NCI-H2107 treated with DMSO at 0.1 percent for 48 hours (cell line): Measurements from ENCODE around the gene FES.
"Not testable (repeated sequence)": the region's sequence is repeated elsewhere in the genome, so short reads cannot be mapped to it uniquely, and the experiment has no call there.

Experiments
- DNase-seq: peaks from one replicate; lab custom pipeline; 2025; ENCODE audit not compliant: unreplicated experiment; lab: John Stamatoyannopoulos, UW

The FES gene

GRCh38 chr15:90928106-90928505, 43.8 kb downstream of the FES start:
- DNase-seq = not testable (repeated sequence)

- no peak for DNase-seq
Measured at GRCh38 chr15:90929246-90930019, 45.1 kb downstream of the FES start.

DNA sequence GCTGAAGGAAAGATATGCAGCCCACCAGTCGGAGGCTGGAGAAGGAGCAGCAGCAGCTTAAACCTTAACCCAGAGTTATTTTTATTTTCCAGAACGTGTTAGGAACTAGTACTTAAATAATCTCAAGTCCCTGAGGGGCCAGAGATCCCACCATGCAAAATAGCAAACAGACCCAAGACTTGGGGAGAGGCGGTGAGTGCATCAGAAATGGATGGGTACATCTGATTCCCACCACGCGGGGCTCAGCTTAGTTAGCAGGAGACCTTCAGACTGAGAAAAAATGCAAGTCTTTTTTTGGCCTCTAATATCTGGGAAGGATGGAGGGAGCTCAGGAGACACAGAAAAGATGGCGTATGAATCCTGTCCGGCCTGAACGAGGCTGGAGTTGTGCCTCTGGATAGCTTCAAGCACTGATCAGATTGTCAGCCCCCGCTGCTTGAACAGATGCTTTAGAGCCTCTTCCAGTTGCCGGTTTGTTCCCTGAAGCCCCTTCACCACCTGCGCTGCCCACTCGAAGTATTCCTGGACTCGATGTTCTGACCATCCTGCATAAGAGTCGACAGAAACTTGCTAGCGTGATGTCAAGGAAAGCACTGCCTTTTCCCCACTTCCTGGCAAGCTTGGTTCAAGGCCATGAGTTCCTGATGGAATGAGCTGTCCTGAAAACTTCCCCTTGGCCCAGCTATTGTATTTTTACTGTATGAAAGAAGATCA, 46.7 kb downstream of the FES start:
- DNase-seq = no peak

- no peak for DNase-seq
Measured at GRCh38 chr15:90931575-90931827, 47.2 kb downstream of the FES start.

GRCh38 chr15:90931828-90932659, 47.7 kb downstream of the FES start, which contains the start of gene HDDC3:
HDDC3 (minus strand) TSS chr15:90932549; CDS start chr15:90932540, 9 bp downstream.
- peak; percentile 69 for DNase-seq

GRCh38 chr15:90932660-90932991, 48.3 kb downstream of the FES start:
- DNase-seq = no peak

GRCh38 chr15:90933301-90933700, 49.0 kb downstream of the FES start:
- no peak for DNase-seq

GRCh38 chr15:90934256-90934948, 50.1 kb downstream of the FES start:
- DNase-seq = peak; percentile 71

- DNase-seq = peak; percentile 56
Measured at GRCh38 chr15:90934949-90935751, 50.8 kb downstream of the FES start, which contains the start of gene UNC45A. UNC45A (plus strand) TSS chr15:90935285; CDS start chr15:90935325, 40 bp downstream.

DNA sequence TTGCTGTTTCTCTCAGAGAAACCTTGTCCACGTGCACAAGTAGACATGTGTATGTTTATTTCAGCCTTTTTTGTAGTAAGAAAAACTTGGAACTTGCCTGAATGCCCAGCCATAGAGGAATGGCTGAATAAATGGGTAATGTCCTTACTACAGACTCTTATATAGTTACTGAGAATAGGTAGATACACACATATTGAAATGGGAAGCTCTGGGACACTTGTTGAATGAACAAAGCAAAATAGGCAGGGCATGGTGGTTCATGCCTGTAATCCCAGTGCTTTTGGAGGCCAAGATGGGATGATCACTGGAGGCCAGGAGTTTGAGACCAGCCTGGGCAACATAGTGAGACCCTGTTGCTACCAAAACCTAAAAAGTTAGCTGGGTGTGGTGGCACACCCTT, 52.5 kb downstream of the FES start:
- no peak for DNase-seq

DNA sequence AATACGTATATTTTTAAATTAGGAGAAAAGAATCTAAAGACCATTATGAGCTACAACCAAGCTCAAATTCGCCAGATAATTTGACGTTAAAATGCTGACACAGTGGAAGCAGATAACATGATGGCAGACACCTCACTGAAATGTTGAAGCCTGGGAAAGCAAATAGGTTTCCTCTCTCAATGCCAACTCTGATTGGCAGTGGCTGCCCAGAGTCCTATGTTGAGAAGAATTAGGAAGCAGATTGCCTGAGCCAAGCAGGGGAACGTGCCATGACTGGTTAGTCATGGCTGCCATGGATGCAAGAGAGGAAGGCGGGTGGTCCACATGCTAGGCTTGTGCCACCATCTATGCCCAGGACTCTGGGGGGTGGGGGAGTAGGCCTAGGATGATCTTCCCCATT, 54.0 kb downstream of the FES start:
- DNase-seq = no peak

DNA sequence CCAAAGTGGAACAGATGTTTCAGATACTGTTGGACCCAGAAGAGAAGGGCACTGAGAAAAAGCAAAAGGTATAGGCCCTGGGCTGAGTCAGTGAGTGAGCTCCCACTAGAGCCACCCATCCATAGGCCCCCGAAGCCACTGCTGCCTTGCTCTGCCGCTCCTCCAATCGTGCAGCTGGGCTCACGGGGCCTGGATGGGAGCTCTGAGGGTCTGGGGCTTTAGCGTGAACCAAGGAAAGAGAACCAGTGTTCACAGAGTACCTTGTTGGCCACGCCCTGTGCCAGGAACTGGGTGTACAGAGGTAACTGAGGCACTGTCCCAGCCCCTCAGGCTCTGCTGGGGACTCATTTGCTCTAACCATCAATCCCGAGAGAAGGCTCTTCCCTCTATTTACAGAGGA, 55.5 kb downstream of the FES start:
- DNase-seq = no peak

DNA sequence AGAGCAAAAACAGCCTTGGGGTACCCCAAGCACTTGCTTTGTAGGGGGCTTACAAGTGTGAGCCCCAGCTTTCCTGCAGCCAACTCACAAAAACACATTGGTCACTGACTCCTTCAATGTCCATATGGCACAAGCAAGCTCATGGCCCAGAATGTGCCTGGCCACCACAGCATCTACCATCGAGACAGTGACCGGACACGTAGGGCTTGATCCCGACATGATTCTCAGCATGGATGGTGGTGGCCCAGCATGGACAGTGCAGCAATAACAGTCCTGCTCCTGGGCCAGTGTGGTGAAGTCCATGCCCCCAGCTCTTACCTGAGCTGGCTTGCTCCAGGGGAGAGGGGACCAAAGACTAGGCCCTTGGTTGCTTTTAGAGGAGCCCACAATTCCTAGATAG, 56.7 kb downstream of the FES start:
- DNase-seq = no peak

DNA sequence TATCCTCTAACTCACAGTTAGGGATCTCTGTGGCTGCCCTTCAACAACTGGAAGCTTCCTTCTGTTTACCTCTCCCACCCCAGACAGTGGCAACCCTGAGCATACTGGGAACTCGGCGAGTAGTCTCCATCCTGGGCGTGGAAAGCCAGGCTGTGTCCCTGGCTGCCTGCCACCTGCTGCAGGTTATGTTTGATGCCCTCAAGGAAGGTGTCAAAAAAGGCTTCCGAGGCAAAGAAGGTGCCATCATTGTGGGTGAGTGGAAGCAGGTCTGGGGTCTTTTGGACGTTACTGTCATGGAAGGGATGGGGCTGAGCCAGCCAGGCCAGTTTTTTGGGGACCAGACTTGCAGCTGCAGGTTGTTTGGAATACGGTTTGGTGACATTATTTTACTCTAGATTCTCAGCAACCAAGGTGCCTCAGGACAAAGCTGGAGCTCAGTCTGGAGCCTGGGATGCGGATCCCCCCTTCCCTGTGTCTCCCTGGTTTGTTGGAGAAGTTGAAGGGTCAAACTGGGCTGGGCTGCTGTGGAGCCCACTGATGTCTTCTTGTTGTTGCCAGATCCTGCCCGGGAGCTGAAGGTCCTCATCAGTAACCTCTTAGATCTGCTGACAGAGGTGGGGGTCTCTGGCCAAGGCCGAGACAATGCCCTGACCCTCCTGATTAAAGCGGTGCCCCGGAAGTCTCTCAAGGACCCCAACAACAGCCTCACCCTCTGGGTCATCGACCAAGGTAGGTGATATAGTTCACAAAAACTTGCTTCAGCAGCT, 58.2 kb downstream of the FES start:
- DNase-seq = no peak

GRCh38 chr15:90945091-90945490, 60.8 kb downstream of the FES start:
- DNase-seq = no peak
